ENCODE results near the gene CDKN2AIPNL.

Gene CDKN2AIPNL

GRCh38 chr5:134432677-134433359 is 21.1 kb upstream of the CDKN2AIPNL start:
- TF ChIP-seq, protein P1, sequence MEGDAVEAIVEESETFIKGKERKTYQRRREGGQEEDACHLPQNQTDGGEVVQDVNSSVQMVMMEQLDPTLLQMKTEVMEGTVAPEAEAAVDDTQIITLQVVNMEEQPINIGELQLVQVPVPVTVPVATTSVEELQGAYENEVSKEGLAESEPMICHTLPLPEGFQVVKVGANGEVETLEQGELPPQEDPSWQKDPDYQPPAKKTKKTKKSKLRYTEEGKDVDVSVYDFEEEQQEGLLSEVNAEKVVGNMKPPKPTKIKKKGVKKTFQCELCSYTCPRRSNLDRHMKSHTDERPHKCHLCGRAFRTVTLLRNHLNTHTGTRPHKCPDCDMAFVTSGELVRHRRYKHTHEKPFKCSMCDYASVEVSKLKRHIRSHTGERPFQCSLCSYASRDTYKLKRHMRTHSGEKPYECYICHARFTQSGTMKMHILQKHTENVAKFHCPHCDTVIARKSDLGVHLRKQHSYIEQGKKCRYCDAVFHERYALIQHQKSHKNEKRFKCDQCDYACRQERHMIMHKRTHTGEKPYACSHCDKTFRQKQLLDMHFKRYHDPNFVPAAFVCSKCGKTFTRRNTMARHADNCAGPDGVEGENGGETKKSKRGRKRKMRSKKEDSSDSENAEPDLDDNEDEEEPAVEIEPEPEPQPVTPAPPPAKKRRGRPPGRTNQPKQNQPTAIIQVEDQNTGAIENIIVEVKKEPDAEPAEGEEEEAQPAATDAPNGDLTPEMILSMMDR (conservative IDR thresholded peaks at IDR 0.05; ENCODE audit: control insufficient read depth, insufficient read depth, low read depth, low read length): no peak
- no peak overlapping the region for H3K4me3 ChIP-seq (ENCODE audit: control insufficient read depth, low read depth, low read length)
- DNase-seq (ENCODE audit: low read depth): no peak

GRCh38 chr5:134432174-134432573 is 20.5 kb upstream of the CDKN2AIPNL start:
- TF ChIP-seq, protein P1 (conservative IDR thresholded peaks at IDR 0.05; ENCODE audit: control insufficient read depth, insufficient read depth, low read depth, low read length): no peak
- no peak for DNase-seq (ENCODE audit: low read depth)
- no peak overlapping the region for H3K4me3 ChIP-seq (ENCODE audit: control insufficient read depth, low read depth, low read length)

DNA sequence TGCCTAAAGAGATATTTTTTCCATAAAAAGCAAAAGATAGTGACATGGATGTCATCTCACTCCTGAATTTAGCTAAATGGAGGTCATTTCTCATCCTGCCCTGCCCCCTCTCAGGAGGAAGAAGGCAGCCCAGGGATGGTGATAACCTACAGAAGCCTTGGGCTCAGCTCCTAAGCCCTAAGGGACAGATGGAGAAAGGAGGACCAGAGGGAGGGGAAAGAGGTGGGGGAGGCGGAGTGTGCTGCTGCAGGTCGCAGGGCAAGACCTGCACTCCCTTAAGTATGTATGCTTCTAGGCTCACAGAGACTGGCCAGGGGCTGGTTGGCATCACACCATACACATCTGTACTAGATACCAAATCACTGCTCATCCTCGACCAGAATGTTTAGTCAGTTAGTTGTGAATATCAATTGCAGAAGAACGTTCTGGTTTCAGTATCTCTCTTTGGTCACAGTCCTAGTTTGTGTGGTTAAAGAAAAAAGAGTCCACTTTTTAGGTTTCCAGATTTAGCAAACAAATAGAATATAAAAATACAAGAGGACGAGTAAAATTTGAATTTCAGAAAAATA is 18.4 kb upstream of the CDKN2AIPNL start:
- H3K4me3 ChIP-seq (ENCODE audit: control insufficient read depth, low read depth, low read length): no peak overlapping the region
- no peak for DNase-seq (ENCODE audit: low read depth)
- TF ChIP-seq, protein P1 (conservative IDR thresholded peaks at IDR 0.05; ENCODE audit: control insufficient read depth, insufficient read depth, low read depth, low read length): no peak

DNA sequence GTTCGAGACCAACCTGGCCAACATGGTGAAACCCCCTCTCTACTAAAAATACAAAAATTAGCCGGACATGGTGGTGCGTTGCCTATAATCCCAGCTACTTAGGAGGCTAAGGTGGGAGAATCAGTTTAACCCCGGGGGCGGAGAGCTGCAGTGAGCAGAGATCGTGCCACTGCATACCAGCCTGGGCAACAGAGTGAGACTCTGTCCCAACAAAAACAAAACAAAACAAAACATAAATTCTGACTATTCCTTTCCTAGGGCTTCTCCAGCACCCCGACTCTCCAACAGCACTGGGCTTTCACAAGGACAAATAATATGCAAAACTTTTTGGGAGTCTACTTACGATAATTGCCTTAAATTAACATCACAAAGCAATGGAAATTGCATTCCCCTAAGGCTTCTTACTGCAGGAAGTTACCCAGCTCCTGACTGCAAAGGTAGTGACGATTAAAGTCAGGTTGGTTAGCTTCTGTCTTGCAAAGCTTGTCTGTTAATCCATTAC is 15.9 kb upstream of the CDKN2AIPNL start:
- DNase-seq (ENCODE audit: low read depth): no peak
- TF ChIP-seq, protein P1 (conservative IDR thresholded peaks at IDR 0.05; ENCODE audit: control insufficient read depth, insufficient read depth, low read depth, low read length): no peak
- H3K4me3 ChIP-seq (ENCODE audit: control insufficient read depth, low read depth, low read length): no peak overlapping the region

DNA sequence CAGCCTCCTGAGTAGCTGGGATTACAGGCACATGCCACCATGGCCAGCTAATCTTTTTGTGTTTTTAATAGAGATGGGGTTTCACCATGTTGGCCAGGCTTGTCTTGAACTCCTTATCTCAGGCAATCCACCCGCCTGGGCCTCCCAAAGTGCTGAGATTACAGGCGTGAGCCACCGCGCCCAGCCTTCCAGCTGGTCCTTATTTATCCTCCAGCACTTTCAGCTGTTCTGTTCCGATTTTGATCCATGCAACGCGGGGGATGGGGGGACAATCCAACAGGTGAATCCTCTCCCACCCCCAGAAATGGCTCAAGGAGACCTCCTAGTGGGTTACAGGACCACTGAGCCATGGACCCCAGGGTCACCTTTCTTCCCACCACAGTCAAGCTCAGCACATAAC is 14.7 kb upstream of the CDKN2AIPNL start:
- no peak overlapping the region for H3K4me3 ChIP-seq (ENCODE audit: control insufficient read depth, low read depth, low read length)
- DNase-seq (ENCODE audit: low read depth): no peak
- TF ChIP-seq, protein P1 (conservative IDR thresholded peaks at IDR 0.05; ENCODE audit: control insufficient read depth, insufficient read depth, low read depth, low read length): no peak

DNA sequence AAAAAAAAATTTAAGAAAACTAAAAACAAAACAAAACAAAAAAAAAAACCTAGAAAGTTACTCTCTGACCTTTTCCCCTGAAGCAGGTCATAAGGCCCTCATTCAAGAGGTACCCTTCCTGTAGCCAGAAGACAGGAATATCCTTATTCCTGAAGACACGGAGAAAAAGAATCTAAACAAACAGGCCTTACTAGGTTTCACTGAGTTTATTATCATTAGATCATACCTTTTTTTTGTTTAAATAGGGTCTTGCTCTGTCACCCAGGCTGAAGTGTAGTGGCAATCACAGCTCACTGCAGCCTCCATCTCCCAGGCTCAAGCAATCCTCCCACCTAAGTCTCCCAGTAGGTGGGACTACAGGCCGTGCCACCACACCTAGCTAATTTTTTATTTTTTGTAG is 11.7 kb upstream of the CDKN2AIPNL start:
- TF ChIP-seq, protein P1 (conservative IDR thresholded peaks at IDR 0.05; ENCODE audit: control insufficient read depth, insufficient read depth, low read depth, low read length): no peak
- no peak overlapping the region for H3K4me3 ChIP-seq (ENCODE audit: control insufficient read depth, low read depth, low read length)
- no peak for DNase-seq (ENCODE audit: low read depth)
